GM18505 (cell line): ENCODE data around the gene PLPPR2.

Experiments
- ATAC-seq: cut with Tn5 transposase; IDR thresholded peaks from one replicate; pipeline ENCODE4 v1.9.1; 2021; ENCODE audit not compliant: unreplicated experiment
- POLR2A ChIP-seq: IDR thresholded peaks from 4 replicates; pipeline ENCODE4 v1.6.1; 2011; ENCODE audit warnings: borderline replicate concordance; ENCODE audit not compliant: insufficient read depth, insufficient read length; ENCODE audit errors: extremely low read depth

The PLPPR2 gene

DNA sequence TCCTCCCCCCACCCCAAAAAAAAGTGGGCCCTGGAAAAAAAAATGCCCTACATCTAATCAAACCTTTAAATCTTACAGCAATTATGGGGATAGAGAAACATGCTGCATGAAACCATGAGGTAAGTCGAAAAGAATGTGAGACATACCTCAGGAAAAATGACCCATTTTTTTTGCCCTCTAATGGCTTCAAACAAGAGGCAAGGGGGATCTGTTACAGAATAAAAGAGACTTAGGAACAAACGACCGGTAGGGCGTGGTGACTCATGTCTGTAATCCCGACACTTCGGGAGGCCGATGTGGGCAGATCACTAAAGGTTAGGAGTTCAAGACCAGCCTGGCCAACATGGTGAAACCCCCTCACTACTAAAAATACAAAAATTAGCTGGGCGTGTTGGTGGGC, 55.5 kb downstream of the PLPPR2 start:
- TF ChIP-seq POLR2A = no peak
- no peak for ATAC-seq

DNA sequence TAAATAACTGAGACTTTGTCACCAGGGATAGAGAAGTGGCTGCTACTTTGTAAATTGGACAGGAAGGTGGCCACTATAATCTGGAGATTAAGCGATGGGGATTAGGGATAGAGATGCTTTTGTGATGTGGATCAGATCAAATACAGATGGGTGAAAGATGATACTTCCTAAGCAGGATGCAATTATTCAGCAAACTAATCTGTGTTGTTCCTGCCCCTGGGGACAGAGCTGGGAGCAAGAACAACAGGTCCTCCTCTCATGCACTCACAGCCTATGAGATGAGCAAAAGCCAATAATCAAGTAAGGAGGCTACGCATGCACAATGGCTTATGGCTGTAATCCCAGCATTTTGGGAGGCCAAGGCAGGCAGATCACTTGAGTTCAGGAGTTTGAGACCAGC, 59.3 kb downstream of the PLPPR2 start:
- no peak for TF ChIP-seq POLR2A
- no peak for ATAC-seq
